GM23338 (cell line): ENCODE results near the gene GPR55. TPM values are rescaled to one million over a fixed set of nuclear protein-coding genes. Genes with fewer than 3 reads are reported as not detected.

Source experiments
- ATAC-seq: fragments of 200-7000 bp; cut with Tn5 transposase; 3 replicates; pipeline ENCODE4 v1.9.1; 2020
- DNase-seq: peaks from one replicate; pipeline ENCODE4 v3.0.0-alpha.2; 2015; ENCODE audit warnings: low spot score
- H2AFZ ChIP-seq: fragments of 200-600 bp; sonication (generic); 2 replicates; pipeline ENCODE4 v1.8.0; 2016; ENCODE audit warnings: antibody characterized with exemption, mild to moderate bottlenecking, moderate library complexity
- H3F3A ChIP-seq: fragments of 200-600 bp; sonication (generic); replicated peaks from 2 replicates; pipeline ENCODE4 v1.8.0; 2017; ENCODE audit warnings: antibody characterized with exemption, mixed run types, low read depth
- H3K27ac ChIP-seq: fragments of 200-600 bp; sonication (generic); 2 replicates; pipeline ENCODE4 v1.6.1; 2016; ENCODE audit warnings: low read depth
- H3K27me3 ChIP-seq: fragments of 200-600 bp; sonication (generic); 2 replicates; pipeline ENCODE4 v1.8.0; 2016; ENCODE audit warnings: mild to moderate bottlenecking, mixed run types, moderate library complexity; ENCODE audit not compliant: insufficient read depth
- H3K36me3 ChIP-seq: fragments of 200-600 bp; sonication (generic); 2 replicates; pipeline ENCODE4 v1.8.0; 2016; ENCODE audit warnings: mild to moderate bottlenecking; ENCODE audit not compliant: insufficient read depth
- H3K4me1 ChIP-seq: fragments of 200-600 bp; sonication (generic); 2 replicates; pipeline ENCODE4 v1.8.0; 2016; ENCODE audit warnings: mild to moderate bottlenecking, moderate library complexity; ENCODE audit not compliant: insufficient read depth
- H3K4me2 ChIP-seq: fragments of 200-600 bp; sonication (generic); 2 replicates; pipeline ENCODE4 v1.7.1; 2017; ENCODE audit warnings: mixed run types
- H3K4me3 ChIP-seq: fragments of 200-600 bp; sonication (generic); 2 replicates; pipeline ENCODE4 v1.6.1; 2016; ENCODE audit warnings: mixed run types
- H3K79me2 ChIP-seq: fragments of 200-600 bp; sonication (generic); replicated peaks from 2 replicates; pipeline ENCODE4 v1.8.0; 2017; ENCODE audit warnings: mild to moderate bottlenecking; ENCODE audit not compliant: insufficient read depth
- H3K9me2 ChIP-seq: fragments of 200-600 bp; sonication (generic); 2 replicates; pipeline ENCODE4 v1.8.0; 2017; ENCODE audit not compliant: insufficient read depth
- H4K20me1 ChIP-seq: fragments of 200-600 bp; sonication (generic); replicated peaks from 2 replicates; pipeline ENCODE4 v1.8.0; 2017; ENCODE audit warnings: mild to moderate bottlenecking; ENCODE audit not compliant: insufficient read depth
- H3K27ac Mint-ChIP-seq: 2 replicates; pipeline ENCODE4 v1.8.0; 2020; ENCODE audit warnings: inconsistent platforms, mild to moderate bottlenecking, moderate library complexity, mixed read lengths
- H3K27me3 Mint-ChIP-seq: 3 replicates; pipeline ENCODE4 v1.8.0; 2022; ENCODE audit warnings: low read depth, mild to moderate bottlenecking, moderate library complexity, mixed read lengths, inconsistent platforms; ENCODE audit not compliant: insufficient read depth, poor library complexity
- H3K36me3 Mint-ChIP-seq: 3 replicates; pipeline ENCODE4 v1.8.0; 2021; ENCODE audit warnings: low read depth, mild to moderate bottlenecking, inconsistent platforms, moderate library complexity, mixed read lengths
- H3K4me1 Mint-ChIP-seq: 3 replicates; pipeline ENCODE4 v1.8.0; 2020; ENCODE audit warnings: mild to moderate bottlenecking, inconsistent platforms, mixed read lengths
- H3K4me3 Mint-ChIP-seq: 3 replicates; pipeline ENCODE4 v1.8.0; 2021; ENCODE audit warnings: moderate library complexity, mild to moderate bottlenecking, inconsistent platforms, mixed read lengths
- H3K9me3 Mint-ChIP-seq: 3 replicates; pipeline ENCODE4 v1.8.0; 2020; ENCODE audit warnings: moderate library complexity, mild to moderate bottlenecking, inconsistent platforms, mixed read lengths
- ETS1 ChIP-seq: IDR thresholded peaks from 2 replicates; pipeline ENCODE4 v1.6.1; 2016; ENCODE audit warnings: antibody characterized with exemption
- EZH2phosphoT487 ChIP-seq: fragments of 200-600 bp; sonication (generic); IDR thresholded peaks from one replicate; pipeline ENCODE4 v1.8.1; 2018; ENCODE audit warnings: antibody characterized with exemption; ENCODE audit not compliant: unreplicated experiment
- POLR2AphosphoS5 ChIP-seq: IDR thresholded peaks from 2 replicates; pipeline ENCODE4 v1.6.1; 2016; ENCODE audit warnings: antibody characterized with exemption, low read depth
- ZNF114 ChIP-seq: fragments of 250-450 bp; sonication (Bioruptor Pico); IDR thresholded peaks from 2 replicates; pipeline ENCODE4 v1.5.0; 2020; ENCODE audit warnings: mild to moderate bottlenecking, moderate library complexity
- polyA plus RNA-seq: library from polyadenylated mRNA; unstranded; fragments of >200 nt; fragmentation: Nextera tagmentation; extraction: Ambion mirVana; gene quantifications from 2 replicates; pipeline ENCODE4 v1.2.1, GENCODE V29; 2016
- total RNA-seq: library from RNA; depleted of rRNA; stranded (reverse); fragments of >200 nt; shearing (Covaris generic); gene quantifications from 2 replicates; pipeline ENCODE4 v1.2.3, GENCODE V29; 2014
- TF ChIP-seq, protein P1 (sequence below), 2 experiments: fragments of 200-600 bp in 1 of 2; sonication (generic) in 1 of 2; conservative IDR thresholded peaks; 2 replicates each; pipeline versions ENCODE4 v1.5.1 to v1.6.1; 2016 to 2017; ENCODE audit warnings: antibody characterized with exemption in 2 of 2, low read depth in 2 of 2, mild to moderate bottlenecking in 2 of 2, moderate library complexity in 1 of 2
- TF ChIP-seq, protein P2 (sequence below): fragments of 250-450 bp; sonication (Bioruptor Pico); IDR thresholded peaks from 2 replicates; pipeline ENCODE4 v1.5.0; 2020; ENCODE audit warnings: mild to moderate bottlenecking, moderate library complexity

GPR55 gene
- total and polyA plus RNA-seq, 2 experiments from 2014 or later = not detected

- H3K79me2 ChIP-seq = no peaks in the 10 kb centered on the region
- no peaks in the 10 kb centered on the region for H3K9me3 Mint-ChIP-seq
- TF ChIP-seq, protein P1, sequence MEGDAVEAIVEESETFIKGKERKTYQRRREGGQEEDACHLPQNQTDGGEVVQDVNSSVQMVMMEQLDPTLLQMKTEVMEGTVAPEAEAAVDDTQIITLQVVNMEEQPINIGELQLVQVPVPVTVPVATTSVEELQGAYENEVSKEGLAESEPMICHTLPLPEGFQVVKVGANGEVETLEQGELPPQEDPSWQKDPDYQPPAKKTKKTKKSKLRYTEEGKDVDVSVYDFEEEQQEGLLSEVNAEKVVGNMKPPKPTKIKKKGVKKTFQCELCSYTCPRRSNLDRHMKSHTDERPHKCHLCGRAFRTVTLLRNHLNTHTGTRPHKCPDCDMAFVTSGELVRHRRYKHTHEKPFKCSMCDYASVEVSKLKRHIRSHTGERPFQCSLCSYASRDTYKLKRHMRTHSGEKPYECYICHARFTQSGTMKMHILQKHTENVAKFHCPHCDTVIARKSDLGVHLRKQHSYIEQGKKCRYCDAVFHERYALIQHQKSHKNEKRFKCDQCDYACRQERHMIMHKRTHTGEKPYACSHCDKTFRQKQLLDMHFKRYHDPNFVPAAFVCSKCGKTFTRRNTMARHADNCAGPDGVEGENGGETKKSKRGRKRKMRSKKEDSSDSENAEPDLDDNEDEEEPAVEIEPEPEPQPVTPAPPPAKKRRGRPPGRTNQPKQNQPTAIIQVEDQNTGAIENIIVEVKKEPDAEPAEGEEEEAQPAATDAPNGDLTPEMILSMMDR (conservative IDR thresholded peaks at IDR 0.05; ENCODE audit: low read depth in 2 of 2) = no peak
- TF ChIP-seq, protein P2, sequence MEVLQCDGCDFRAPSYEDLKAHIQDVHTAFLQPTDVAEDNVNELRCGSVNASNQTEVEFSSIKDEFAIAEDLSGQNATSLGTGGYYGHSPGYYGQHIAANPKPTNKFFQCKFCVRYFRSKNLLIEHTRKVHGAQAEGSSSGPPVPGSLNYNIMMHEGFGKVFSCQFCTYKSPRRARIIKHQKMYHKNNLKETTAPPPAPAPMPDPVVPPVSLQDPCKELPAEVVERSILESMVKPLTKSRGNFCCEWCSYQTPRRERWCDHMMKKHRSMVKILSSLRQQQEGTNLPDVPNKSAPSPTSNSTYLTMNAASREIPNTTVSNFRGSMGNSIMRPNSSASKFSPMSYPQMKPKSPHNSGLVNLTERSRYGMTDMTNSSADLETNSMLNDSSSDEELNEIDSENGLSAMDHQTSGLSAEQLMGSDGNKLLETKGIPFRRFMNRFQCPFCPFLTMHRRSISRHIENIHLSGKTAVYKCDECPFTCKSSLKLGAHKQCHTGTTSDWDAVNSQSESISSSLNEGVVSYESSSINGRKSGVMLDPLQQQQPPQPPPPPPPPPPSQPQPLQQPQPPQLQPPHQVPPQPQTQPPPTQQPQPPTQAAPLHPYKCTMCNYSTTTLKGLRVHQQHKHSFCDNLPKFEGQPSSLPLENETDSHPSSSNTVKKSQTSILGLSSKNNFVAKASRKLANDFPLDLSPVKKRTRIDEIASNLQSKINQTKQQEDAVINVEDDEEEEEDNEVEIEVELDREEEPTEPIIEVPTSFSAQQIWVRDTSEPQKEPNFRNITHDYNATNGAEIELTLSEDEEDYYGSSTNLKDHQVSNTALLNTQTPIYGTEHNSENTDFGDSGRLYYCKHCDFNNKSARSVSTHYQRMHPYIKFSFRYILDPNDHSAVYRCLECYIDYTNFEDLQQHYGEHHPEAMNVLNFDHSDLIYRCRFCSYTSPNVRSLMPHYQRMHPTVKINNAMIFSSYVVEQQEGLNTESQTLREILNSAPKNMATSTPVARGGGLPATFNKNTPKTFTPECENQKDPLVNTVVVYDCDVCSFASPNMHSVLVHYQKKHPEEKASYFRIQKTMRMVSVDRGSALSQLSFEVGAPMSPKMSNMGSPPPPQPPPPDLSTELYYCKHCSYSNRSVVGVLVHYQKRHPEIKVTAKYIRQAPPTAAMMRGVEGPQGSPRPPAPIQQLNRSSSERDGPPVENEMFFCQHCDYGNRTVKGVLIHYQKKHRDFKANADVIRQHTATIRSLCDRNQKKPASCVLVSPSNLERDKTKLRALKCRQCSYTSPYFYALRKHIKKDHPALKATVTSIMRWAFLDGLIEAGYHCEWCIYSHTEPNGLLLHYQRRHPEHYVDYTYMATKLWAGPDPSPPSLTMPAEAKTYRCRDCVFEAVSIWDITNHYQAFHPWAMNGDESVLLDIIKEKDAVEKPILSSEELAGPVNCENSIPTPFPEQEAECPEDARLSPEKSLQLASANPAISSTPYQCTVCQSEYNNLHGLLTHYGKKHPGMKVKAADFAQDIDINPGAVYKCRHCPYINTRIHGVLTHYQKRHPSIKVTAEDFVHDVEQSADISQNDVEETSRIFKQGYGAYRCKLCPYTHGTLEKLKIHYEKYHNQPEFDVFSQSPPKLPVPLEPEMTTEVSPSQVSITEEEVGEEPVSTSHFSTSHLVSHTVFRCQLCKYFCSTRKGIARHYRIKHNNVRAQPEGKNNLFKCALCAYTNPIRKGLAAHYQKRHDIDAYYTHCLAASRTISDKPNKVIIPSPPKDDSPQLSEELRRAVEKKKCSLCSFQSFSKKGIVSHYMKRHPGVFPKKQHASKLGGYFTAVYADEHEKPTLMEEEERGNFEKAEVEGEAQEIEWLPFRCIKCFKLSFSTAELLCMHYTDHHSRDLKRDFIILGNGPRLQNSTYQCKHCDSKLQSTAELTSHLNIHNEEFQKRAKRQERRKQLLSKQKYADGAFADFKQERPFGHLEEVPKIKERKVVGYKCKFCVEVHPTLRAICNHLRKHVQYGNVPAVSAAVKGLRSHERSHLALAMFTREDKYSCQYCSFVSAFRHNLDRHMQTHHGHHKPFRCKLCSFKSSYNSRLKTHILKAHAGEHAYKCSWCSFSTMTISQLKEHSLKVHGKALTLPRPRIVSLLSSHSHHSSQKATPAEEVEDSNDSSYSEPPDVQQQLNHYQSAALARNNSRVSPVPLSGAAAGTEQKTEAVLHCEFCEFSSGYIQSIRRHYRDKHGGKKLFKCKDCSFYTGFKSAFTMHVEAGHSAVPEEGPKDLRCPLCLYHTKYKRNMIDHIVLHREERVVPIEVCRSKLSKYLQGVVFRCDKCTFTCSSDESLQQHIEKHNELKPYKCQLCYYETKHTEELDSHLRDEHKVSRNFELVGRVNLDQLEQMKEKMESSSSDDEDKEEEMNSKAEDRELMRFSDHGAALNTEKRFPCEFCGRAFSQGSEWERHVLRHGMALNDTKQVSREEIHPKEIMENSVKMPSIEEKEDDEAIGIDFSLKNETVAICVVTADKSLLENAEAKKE (CRISPR knock-in tag) = no peak
- TF ChIP-seq EZH2phosphoT487 = no peak
- TF ChIP-seq POLR2AphosphoS5 = no peak
- no peak for TF ChIP-seq ETS1
- TF ChIP-seq ZNF114 (CRISPR knock-in tag) = no peak
- H3F3A ChIP-seq = no peaks in the 10 kb centered on the region
- no peaks in the 10 kb centered on the region for H4K20me1 ChIP-seq
- H3K4me3 Mint-ChIP-seq = no peak overlapping the region
- H3K27me3 Mint-ChIP-seq = peaks cover 6% of the 10 kb centered on the region
- H3K4me2 ChIP-seq = no peak overlapping the region
- H3K27me3 ChIP-seq = no peaks in the 10 kb centered on the region
- H3K36me3 Mint-ChIP-seq = no peaks in the 10 kb centered on the region
- DNase-seq = no peak
- H3K4me3 ChIP-seq = no peak overlapping the region
- no peaks in the 10 kb centered on the region for H3K4me1 ChIP-seq
- H2AFZ ChIP-seq = no peak overlapping the region
- H3K27ac Mint-ChIP-seq = no peak overlapping the region
- no peaks in the 10 kb centered on the region for H3K9me2 ChIP-seq
- H3K27ac ChIP-seq = no peak overlapping the region
- H3K4me1 Mint-ChIP-seq = peaks cover 14% of the 10 kb centered on the region
- ATAC-seq = no peak
- H3K36me3 ChIP-seq = no peaks in the 10 kb centered on the region
These were observed 3.8 kb upstream of the GPR55 start for GRCh38 chr2:230928701-230929380.
